HG02852 (cell line): ENCODE measurements around the gene CDR2.

ENCODE experiments used
- ATAC-seq: cut with Tn5 transposase; IDR thresholded peaks from one replicate; pipeline ENCODE4 v1.9.1; 2021; ENCODE audit warnings: mild to moderate bottlenecking, moderate library complexity; ENCODE audit not compliant: unreplicated experiment

The CDR2 gene

DNA sequence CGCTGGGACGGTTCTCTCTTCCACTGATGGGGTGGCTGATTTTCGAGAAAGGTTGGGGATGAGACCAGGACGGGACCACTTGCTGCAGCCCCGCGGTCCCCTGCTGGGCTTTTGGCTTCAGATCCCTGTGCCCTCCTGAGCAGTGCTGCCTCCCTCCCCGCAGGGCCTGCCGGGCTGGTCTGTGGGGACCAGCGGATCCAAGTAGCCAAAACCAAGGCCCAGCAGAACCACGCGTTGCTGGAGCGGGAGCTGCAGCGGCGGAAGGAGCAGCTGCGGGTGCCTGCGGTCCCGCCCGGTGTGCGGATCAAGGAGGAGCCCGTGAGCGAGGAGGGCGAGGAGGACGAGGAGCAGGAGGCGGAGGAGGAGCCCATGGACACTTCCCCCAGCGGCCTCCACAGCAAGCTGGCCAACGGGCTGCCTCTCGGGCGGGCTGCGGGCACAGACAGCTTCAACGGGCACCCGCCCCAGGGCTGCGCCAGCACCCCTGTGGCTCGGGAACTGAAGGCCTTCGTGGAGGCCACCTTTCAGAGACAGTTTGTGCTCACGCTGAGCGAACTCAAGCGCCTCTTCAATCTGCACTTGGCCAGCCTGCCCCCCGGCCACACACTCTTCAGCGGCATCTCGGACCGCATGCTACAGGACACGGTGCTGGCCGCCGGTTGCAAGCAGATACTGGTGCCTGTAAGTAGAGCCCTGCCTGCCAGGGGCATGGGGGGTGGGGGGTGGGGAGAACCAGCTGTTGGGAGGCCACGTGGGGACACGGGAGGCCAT is 48.6 kb downstream of the CDR2 start:
- no peak for ATAC-seq

DNA sequence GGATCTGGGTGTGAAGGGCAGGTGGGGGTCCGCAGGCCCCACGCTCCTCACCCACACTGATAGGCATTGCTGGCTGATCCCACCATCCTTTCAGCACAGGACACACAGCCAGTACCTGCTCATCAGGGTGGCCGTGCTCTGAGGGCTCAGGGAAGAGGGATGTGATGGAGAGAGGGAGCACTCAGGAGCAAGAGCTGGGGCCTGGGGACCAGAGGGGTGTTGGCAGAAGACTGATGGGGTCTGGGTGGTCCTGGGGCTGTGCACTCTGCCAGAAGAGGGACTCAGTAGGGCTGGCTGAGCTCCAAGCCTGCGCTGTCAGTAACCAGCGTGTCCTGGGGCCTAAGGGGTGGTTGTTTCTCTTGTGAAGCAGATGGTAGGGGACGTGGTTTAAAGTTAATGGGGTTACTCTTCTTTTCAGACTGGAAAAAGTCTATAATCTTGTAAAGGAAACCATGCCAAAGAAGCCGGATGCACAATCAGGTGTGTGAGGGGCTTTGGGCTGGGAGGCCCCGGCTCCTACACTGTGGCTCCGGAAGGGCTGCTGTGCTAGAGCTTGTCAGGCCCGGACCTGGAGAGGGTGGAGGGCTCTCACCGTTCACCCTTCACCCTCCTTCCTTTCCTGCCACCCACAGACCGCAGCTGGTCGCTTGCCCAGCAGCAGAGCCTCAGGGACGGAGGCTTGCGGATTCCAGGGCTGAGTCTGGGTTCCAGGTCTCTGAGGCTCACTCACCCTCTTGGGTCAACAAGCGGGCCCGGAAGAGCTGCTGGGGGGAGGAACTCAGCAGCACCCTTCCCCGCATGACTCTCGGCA is 49.4 kb downstream of the CDR2 start:
- no peak for ATAC-seq

DNA sequence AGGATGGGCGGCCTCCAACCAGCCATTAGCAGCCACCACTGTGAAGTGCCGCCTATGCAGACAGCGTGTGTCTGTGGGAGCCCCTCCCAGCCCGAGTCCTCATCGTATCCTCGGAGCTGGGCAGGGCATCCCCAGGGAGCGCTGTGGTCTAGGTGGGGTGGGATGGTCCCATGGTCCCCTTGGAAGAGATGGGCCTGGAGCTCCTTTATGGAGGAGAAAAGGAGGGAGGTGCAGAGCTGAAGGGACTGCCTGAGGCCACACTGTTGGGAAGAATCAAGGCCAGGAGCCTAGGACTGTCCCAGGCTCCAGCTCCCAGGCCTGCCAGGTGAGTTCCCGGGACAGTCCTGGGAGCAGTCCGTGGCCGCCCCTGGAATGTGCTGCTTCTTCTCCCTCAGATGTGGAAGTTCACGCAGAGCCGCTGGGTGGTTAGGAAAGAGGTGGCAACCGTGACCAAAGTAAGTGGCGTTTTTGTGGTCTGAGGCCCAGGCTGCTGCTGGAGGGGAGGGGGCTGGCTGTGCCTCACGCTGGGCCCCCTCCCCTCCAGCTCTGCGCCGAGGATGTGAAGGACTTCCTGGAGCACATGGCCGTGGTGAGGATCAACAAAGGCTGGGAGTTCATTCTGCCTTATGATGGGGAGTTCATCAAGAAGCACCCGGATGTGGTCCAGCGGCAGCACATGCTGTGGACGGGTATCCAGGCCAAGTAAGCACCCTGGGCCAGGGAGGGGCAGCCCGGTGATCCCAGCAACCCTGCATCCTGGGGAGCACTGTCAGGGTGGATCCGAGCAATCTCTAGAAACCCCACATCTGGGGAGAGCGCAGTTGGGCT is 50.2 kb downstream of the CDR2 start:
- no peak for ATAC-seq

DNA sequence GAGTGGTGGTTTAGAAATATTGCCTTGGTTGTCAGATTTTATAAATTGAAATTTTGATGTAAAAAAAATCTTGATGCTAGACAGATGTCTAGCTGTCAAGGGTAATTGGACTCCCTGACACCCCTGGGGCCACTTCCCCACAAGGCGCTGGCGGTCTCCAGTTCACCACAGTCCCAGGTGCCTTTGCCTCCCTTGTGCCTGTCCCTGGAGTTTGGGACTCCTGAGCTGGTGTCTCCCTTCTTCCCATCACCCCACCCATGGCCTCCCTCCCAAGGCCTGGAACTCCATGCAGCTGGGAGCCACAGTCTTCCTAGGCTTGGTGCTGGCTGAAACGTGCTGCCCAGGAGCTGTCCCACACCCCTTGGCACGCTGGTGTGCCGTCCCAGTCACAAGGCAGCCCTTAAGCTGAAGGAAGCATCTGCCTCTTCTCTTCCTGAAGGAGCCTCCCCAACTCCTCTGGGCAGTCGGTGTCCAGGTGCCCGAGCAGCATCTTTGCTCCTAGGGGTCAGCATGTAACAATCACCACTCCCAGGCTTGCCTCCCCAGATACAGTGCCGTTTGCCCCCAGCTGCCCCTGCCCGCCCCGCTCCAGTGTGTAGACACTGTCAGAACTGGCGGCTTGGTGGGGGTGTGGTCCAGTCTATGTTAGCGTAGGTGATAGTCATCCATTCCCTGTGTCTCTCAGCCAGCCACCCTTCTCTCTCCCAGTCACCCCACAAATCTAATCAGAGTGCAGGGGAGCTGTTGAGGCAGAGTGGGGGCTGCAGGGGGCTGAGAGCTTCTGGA is 51.1 kb downstream of the CDR2 start:
- ATAC-seq: no peak

DNA sequence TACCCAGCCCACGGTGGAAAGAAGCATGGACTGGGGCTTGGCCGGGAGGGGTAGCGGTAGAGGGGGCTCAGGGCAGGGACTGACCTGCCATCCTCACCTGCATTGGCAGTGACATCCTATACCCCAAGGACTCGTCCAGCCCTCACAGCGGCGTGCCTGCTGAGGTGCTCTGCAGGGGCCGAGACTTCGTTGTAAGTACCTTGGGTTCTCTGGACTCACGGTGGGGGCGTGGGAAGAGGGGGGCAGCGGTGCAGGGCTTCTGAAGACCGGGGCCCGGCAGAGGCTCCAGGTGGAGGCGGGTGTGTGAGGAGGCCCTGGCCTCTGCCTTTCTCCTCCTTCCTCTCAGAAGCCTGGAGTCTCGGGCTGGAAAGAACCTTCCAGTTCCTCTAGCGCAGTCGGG is 51.7 kb downstream of the CDR2 start:
- no peak for ATAC-seq

DNA sequence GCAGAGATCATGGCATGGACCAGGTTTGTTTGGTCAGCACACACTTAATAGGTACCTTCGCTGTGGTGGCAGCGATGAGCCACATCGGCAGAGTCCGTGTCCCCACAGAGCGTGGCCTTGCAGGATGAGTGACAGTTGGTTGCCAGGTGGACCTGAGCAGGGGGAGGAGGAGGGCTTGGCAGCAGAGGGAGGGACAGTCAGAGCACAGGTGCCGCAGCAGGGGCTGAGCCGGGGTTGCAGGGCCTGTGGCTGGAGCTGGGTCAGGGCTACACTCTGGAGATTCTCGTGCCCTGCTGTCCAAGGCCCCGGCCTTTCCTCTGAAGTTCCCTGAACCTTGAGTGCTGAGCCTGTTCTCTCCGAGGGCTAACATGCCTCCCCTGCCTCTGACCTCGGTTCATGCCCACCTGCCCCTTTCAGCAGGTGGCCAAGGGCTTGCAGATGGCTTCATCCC is 52.4 kb downstream of the CDR2 start:
- no peak for ATAC-seq

DNA sequence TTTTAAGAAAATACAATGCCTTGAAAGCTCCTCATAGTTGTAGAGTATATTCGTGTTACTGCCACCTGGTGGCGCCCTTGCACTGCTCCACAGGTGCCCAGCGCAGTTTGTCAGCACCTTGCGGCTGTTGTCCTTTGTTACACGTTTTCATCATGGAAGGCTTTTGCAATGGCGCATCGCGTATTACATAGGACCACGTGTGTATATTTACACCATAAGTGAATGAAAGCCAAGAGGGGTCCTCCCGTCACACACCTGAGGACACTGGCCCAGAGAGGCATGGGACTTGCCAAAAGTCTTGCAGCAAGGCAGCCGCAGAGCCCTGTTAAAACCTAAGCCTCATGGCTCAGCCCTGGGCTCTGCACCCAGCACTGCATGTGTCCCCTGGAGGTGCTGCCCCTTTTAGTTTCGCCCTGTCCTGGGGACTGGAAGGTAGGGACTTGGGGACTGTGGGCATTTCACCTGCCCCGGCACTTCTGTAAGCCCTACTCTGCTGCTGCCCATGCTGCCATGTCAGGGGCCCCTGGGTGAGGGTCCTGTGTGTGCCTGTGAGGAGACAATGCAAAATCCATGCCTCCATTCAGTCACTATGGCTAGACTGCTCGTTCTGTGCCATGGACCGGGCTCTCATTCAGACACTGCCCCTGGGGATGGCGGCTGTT is 52.9 kb downstream of the CDR2 start:
- no peak for ATAC-seq

DNA sequence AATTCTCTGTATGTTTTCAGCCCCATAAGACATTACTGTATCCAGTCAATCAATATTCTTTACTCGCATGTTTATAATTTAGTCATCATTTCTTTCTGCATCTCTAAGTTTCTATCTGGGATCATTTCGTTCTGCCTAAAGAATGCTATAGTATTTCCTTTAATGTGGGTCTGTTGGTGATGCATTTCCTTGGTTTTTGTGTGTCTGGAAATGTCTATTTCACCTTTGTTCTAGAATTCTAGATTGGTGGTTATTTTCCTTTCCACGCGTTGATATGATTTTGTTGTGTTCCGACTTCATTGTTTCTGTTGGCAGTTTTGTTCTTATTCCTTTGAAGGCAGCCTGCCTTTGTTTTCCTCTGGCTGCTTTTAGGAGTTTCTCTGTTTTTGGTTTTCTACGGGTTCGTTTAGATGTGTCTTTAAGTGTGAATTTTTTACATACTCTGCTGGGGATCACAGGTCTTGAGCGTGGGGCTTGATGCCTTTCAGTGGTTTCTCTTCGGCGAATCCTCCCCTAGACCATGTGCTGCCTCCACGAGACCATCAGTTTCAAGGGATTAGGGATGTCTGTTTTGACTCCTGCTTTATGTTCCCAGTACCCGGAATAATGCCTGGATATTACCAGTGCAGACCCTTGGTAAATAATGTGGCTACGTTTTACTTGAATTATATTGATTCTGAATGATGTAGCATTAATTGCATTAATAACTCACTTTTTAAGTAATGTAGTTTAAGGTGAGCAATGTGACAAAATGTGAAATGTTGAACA is 53.7 kb downstream of the CDR2 start:
- ATAC-seq: no peak

DNA sequence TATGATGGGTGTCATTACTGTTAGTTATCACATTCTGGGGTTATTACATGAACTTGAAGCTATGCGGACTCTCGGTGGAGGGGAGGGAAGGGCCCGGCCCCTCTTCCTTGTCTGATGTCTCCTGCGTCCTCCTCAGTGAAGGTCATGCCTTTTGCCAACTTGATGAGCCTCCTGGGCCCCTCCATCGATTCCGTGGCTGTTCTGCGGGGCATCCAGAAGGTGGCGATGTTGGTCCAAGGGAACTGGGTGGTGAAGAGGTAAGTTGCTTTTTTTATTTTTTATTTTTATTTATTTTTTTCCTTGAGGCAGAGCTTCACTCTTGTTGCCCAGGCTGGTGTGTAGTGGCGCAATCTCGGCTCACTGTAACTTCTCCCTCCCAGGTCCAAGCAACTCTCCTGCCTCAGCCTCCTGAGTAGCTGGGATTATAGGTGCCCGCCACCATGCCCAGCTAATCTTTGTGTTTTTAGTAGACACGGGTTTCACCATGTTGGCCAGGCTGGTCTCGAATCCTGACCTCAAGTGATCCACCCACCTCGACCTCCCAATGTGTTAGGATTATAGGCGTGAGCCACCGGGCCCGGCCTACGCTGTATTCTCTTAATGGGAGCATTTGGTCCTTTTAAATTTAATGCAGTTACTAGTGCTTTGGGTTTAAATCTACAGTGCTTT is 55.6 kb downstream of the CDR2 start:
- no peak for ATAC-seq

DNA sequence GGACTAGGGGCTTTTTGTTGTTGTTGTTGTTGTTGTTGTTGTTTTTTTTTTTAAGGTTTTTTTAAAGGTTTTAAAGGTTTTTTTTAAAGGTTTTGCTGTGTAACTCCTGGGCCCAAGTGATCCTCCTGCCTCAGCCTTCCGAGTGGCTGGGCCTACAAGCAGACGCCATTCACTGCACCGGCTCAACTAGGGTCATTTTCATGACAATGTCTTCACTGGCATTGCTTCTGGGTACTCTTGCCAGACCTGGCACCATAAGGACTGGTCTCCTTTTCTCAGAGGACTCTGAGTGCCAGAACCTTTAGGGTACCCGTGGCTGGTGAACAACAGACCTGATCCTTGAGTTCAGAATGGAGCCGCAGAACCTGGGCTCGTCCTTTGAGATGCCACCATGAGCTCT is 56.8 kb downstream of the CDR2 start:
- no peak for ATAC-seq

DNA sequence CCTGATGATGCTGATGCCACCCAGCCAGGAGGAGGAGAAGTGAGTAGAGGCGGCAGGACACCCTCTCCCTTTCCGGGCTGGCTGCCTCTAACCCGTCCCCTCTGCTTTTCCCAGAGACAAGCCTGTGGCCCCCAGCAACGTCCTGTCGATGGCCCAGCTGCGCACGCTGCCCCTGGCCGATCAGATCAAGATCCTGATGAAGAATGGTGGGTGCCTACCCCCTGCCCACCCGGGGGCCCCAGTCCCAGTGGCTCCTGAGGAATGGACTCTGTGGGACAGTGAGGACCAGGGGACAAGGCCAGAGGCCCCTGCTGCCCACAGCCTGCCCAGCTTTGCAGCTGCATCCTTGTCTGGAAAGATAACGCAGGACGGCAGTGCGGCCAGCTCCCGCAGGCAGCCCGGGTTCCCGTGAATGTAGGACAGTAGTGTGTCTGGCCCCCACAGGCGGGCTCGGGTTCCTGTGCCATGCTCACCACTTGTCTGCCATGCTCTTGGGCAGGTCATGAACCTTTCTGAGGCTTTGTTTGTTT is 57.4 kb downstream of the CDR2 start:
- ATAC-seq: no peak

DNA sequence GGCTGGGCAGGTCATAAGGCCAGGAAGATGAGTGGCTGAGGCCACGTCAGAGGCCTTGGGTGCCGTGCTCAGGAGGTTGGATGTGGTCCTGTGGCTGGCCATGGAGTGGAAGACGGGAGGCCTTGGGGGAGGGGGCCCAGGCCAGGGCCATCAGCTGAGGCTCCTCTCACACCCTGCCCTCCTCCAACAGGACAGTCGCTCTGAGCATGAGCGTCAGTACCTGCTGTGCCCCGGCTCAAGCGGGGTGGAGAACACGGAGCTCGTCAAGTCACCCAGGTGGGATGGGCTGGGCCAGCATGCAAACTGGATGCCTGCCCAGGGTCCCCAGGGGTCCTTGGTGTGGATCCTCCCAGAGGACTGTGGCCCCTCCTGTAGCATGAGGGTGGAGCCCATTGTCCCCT is 58.0 kb downstream of the CDR2 start:
- no peak for ATAC-seq

DNA sequence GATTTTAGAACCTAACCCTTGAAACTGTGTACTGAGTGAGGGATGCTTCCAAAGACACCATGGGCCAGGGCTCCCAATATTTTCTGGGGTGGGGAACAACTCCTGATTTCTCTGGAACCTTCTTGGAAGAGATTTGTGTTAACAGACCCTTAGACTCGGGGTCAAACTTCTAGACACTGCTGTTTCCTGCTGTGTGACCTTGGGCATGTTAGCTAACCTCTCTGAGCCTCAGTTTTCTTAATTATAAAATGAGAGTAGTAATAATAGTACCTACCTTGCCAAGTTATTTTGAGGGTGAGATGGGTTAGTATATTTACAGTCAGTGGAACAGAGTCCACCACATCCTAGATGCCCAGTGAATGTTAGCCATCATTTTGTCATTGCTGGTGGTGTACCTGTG is 58.4 kb downstream of the CDR2 start:
- no peak for ATAC-seq

DNA sequence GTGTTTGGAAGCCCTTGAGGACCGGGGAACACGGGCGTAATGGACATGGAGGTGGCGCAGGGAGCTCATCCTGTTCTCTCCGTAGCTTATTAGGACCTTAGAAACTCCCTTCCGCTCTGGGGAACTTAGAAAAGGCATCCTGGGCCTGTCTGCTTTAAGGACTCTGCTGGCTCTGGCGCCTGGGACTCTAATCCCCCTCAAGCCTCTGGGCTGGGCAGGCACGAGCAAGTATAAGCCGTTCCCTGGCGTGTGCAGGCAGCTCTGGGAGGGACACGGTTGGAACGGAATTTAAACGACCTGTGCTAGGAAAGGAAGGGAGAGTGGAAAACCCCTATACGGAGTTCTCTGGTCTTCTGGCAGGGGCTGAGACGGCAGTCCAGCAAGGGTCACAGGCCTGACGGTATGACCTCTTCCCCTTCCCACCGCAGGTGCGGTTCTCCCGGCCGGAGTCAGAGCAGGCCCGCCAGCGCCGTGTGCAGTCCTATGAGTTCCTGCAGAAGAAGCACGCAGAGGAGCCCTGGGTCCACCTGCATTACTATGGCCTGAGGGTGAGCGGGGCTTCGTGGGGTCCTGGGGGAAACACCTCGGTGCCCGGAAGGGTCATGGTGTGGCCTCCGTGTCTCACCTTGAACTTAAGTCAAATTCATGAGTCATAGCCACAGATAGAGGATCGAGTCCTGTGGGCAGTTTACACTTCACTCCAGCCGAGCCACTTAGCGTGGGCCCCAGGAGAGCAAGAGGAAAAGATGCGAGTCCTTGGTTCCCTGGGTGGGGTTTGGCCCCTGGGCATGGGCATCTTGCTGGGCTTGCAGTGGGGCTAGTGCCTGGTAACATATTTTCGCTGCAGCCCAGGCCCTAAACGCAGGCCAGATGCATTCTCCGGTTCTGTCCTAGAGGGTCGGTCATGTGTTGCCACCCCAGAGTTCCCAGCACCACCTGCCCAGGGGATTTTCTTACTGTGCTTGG is 59.5 kb downstream of the CDR2 start:
- no peak for ATAC-seq

DNA sequence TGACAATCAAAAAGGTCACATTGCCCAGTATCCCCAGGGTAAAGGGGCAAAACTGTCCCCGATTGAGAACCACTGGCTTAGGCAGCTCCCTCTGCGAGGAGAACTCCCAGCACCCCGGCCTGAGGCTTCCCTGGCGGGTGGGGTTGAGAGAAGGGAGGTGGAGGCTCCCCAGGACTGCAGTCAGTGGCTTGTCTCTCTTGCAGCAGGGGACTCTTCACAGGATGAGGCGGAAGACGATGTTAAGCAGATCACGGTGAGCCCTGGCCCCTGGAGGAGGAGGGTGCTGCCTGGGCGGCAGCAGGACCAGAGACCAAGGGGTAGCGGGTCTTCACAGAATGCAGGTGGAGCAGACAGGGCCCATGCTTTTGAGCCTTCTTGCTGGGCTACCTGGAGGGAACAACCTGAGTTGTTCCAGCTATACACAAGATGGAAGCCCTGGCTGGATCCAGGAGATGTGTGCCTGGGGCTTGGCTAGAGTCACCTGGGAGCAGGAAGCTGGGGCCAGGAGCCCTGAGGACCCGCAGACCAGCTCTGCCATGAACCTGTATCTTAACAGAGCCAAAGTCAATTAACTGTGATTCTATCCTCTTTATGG is 60.4 kb downstream of the CDR2 start:
- no peak for ATAC-seq

DNA sequence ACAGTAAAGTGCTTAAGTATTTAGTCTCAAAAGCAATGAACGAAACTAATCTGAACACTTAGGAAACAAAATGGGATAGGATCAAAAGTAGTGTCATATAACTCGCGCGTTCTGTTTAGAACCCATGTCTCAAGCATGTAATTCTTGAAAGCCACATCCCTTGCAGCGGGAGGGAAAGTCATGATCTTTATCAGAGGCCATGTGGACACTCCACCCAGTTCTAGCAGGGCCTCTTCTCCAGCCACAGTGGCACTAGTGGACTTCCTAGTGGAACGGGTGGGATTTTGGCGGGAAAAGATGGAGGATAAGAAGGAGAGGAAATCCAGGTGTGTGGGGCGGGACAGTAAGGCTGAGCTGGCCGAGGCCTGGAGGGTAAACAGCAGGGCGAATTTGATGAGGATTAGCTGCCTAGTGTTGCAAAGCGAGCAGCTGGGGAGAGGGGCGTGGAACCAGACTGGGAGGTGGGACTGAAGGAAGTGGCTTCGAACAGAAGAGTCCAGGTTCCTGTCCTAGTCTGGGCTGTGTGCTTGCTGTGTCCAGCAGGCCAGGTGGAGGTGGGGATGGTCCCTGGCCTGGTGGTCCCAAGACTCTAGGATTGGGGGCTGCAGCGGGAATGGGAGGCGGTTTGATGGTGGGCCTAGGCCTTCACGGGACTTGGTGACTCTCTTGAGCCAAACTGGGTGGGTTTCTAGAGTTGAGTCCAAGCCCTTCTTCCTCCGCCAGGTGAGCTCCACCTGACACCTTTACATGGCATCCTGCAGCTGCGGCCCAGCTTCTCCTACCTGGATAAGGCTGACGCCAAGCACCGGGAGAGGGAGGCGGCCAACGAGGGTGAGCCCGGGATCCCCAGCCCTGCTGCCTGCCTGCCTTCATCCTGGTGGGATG is 61.3 kb downstream of the CDR2 start:
- ATAC-seq: no peak
